Right lobe of liver (tissue), 6 donors: ENCODE measurements around the gene ITGA2. TPM values are rescaled to one million over a fixed set of nuclear protein-coding genes. Genes with fewer than 3 reads are reported as not detected.

Experiments used
- ATAC-seq, 4 donors: fragments of 200-7000 bp; cut with Tn5 transposase; one replicate each; pipeline ENCODE4 v1.9.1; 2020; ENCODE audit warnings: mild to moderate bottlenecking in 4 of 4, moderate library complexity in 4 of 4
- DNase-seq, 3 donors: peaks; one replicate each; pipeline ENCODE4 v3.0.0-alpha.2; 2020
- H3K27ac ChIP-seq, 3 donors: fragments of 200-600 bp; one replicate each; pipeline ENCODE4 v1.8.0; 2022
- H3K27me3 ChIP-seq, 2 donors: fragments of 200-600 bp; one replicate each; pipeline ENCODE4 v1.8.0; 2022
- H3K36me3 ChIP-seq, 4 donors: fragments of 200-600 bp; sonication (generic) in 1 of 4; one replicate each; pipeline versions ENCODE4 v1.5.1 to v1.8.0; 2017 to 2022; ENCODE audit warnings: control low read depth in 1 of 4
- H3K4me1 ChIP-seq, 4 donors: fragments of 200-600 bp; sonication (generic) in 1 of 4; one replicate each; pipeline versions ENCODE4 v1.5.1 to v1.8.0; 2017 to 2022; ENCODE audit warnings: control low read depth in 1 of 4
- H3K4me3 ChIP-seq, 3 donors: fragments of 200-600 bp; one replicate each; pipeline ENCODE4 v1.8.0; 2022
- H3K9me3 ChIP-seq, 4 donors: fragments of 200-600 bp; sonication (generic) in 1 of 4; one replicate each; pipeline versions ENCODE4 v1.5.1 to v1.8.0; 2017 to 2022; ENCODE audit warnings: control low read depth in 1 of 4
- POLR2A ChIP-seq: fragments of 450-650 bp; IDR thresholded peaks from one replicate; pipeline ENCODE4 v1.6.1; 2017; ENCODE audit warnings: antibody characterized with exemption, mild to moderate bottlenecking
- WGBS: methylation state at CpG from one replicate; pipeline ENCODE4 v1.1.6; 2018; ENCODE audit warnings: low coverage, low lambda C conversion rate; ENCODE audit not compliant: insufficient coverage; ENCODE audit errors: missing lambda C conversion rate; 5-methylcytosine and 5-hydroxymethylcytosine counted together
- intact Hi-C, 2 donors: fragments of 100-400 bp; cut with DNase I; formaldehyde crosslinking; loops; one replicate each; pipeline versions ENCODE4 v1.11.2 to v1.14.1; 2022
- total RNA-seq, 6 experiments: library from RNA; depleted of rRNA in 2 of 6; stranded (reverse); fragments of >200 nt in 2 of 6; fragmentation: NEBNext Ultra II Directional in 3 of 6; extraction: Animal tissue kit (Norgen Biotek cat#: 25700) in 3 of 6; gene quantifications; one replicate each; pipeline versions ENCODE4 v1.1.0 to v1.2.4, GENCODE V29; 2016 to 2023
- TF ChIP-seq, protein P1 (sequence below), 4 donors: fragments of 200-600 bp in 3 of 4; fragments of 450-650 bp in 1 of 4; IDR thresholded peaks; one replicate each; pipeline versions ENCODE4 v1.5.1 to v1.8.0; 2016 to 2022; ENCODE audit warnings: antibody characterized with exemption in 4 of 4, mild to moderate bottlenecking in 2 of 4
- donor health status: DM: no; HTN: yes; CAD: no.
- donor health status: DM: no; HTN: no; CAD: no.
- donor health status: DM: no; HTN: no; CAD: no.
- donor health status: DM: no; HTN: yes; CAD: no.
- donor health status: DM: no; HTN: yes; CAD: no.

Gene ITGA2
- total RNA-seq, 6 experiments from 2014 or later, result 0.11 to 1.6 (median 0.40) TPM

DNA sequence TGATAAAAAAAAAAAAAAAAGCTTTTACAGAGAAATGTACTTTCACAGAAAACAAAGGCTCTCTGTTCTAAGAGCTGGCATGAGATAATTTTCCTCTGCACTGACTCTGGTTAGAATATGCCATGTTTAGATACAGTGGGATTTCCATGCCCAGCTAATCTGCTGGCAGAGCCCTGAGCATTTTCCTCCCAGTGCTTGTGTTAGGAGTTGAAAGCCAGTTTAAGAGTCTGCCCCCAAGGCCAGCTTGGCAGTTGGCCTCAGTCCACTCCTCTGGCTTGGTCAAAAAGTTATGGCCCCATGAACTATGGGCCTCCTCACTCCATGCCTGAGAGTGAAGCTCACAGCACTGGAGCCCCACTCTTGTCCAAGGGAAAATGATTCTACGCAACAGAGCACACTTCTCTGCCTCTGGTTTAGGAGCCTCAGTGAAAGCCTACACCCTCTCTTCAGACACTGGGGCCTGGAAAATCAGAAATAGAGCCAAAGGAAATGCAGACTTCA, 98.5 kb downstream of the ITGA2 start:
- Histone ChIP-seq H3K27ac (no peak overlapping the region), H3K36me3 (no peaks in the 10 kb centered on the region), H3K4me1 (no peaks in the 10 kb centered on the region), H3K9me3 (no peaks in the 10 kb centered on the region), H3K4me3 (no peak overlapping the region), H3K27me3 (no peaks in the 10 kb centered on the region)
- 44% methylated on average over 1 of the region's 1 CpG for WGBS
- DNase-seq, result no peak
- intact Hi-C loops, result loop anchor here in 1 of 2 donors (10.0 kb wide), 1 partner anchor 143 kb away; no protein-coding TSS in a partner anchor
- TF ChIP-seq, protein P1, sequence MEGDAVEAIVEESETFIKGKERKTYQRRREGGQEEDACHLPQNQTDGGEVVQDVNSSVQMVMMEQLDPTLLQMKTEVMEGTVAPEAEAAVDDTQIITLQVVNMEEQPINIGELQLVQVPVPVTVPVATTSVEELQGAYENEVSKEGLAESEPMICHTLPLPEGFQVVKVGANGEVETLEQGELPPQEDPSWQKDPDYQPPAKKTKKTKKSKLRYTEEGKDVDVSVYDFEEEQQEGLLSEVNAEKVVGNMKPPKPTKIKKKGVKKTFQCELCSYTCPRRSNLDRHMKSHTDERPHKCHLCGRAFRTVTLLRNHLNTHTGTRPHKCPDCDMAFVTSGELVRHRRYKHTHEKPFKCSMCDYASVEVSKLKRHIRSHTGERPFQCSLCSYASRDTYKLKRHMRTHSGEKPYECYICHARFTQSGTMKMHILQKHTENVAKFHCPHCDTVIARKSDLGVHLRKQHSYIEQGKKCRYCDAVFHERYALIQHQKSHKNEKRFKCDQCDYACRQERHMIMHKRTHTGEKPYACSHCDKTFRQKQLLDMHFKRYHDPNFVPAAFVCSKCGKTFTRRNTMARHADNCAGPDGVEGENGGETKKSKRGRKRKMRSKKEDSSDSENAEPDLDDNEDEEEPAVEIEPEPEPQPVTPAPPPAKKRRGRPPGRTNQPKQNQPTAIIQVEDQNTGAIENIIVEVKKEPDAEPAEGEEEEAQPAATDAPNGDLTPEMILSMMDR (IDR thresholded peaks at IDR 0.05), result no peak
- no peak for TF ChIP-seq POLR2A
- no peak for ATAC-seq

DNA sequence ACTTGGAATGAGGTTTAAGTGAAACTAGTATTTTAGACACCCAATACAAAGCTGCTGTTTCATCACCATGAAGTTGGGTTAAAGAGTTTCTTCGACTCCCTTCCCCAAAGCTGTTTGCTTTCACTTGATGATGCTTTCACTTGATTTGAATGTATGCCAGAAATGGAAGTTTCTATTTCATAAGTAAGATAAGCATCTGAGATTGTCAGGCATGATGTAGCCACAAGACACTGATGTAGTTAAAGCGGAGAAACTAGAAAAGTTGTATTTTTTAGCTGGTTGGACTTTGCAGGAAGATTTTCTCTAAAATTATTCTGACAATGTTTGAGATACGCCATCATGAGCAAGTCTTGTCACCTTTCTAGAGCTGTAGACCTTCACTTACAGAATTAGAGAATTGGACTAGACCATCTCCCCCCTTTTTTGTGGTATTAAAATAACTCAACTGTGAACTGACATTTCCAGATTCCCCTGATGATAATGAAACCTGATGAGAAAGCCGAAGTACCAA, 100.4 kb downstream of the ITGA2 start:
- H3K4me1 ChIP-seq, result no peaks in the 10 kb centered on the region
- H3K27me3 ChIP-seq, result no peaks in the 10 kb centered on the region
- 72% methylated on average over 4 of the region's 4 CpGs for WGBS
- intact Hi-C loops, result loop anchor here in 1 of 2 donors (10.0 kb wide), 1 partner anchor 145 kb away; no protein-coding TSS in a partner anchor
- H3K27ac ChIP-seq, result no peak overlapping the region
- TF ChIP-seq POLR2A, result no peak
- TF ChIP-seq, protein P1 (IDR thresholded peaks at IDR 0.05), result no peak
- no peak overlapping the region for H3K4me3 ChIP-seq
- no peaks in the 10 kb centered on the region for H3K9me3 ChIP-seq
- ATAC-seq (no peak), DNase-seq (no peak)
- no peaks in the 10 kb centered on the region for H3K36me3 ChIP-seq

DNA sequence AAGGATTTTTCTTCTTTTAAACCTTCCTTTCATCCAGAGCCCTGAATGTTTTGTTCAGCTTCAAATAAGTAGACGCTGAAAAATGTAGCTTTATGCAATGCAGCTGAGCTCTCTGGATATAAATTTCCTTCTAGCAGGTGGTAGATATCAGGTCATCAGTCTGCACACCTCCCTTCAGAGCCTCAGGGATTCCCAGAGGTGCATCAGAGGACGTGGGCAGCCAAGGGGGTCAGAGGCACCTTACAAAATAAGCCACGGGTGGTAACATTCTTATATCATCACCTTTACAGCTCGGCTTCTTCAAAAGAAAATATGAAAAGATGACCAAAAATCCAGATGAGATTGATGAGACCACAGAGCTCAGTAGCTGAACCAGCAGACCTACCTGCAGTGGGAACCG, 101.1 kb downstream of the ITGA2 start:
- intact Hi-C loops, result no loop called here
- Histone ChIP-seq H3K4me1 (no peaks in the 10 kb centered on the region), H3K27me3 (no peaks in the 10 kb centered on the region), H3K27ac (no peak overlapping the region), H3K36me3 (no peaks in the 10 kb centered on the region), H3K9me3 (no peaks in the 10 kb centered on the region), H3K4me3 (no peak overlapping the region)
- DNase-seq (no peak), ATAC-seq (no peak)
- WGBS, result 74% methylated on average over 4 of the region's 5 CpGs
- TF ChIP-seq POLR2A, result no peak
- TF ChIP-seq, protein P1 (IDR thresholded peaks at IDR 0.05), result no peak

DNA sequence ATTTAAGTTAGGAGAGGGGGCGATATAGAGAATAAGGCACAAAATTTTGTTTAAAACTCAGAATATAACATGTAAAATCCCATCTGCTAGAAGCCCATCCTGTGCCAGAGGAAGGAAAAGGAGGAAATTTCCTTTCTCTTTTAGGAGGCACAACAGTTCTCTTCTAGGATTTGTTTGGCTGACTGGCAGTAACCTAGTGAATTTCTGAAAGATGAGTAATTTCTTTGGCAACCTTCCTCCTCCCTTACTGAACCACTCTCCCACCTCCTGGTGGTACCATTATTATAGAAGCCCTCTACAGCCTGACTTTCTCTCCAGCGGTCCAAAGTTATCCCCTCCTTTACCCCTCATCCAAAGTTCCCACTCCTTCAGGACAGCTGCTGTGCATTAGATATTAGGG, 102.1 kb downstream of the ITGA2 start:
- intact Hi-C loops, result no loop called here
- peak in 1 of 4 donors; percentile 77 for ATAC-seq
- TF ChIP-seq POLR2A, result no peak
- TF ChIP-seq, protein P1 (IDR thresholded peaks at IDR 0.05), result no peak
- H3K27ac ChIP-seq, result no peak overlapping the region
- WGBS, result 82% methylated on average over 2 of the region's 2 CpGs
- no peaks in the 10 kb centered on the region for H3K27me3 ChIP-seq
- H3K4me1 ChIP-seq, result no peaks in the 10 kb centered on the region
- no peaks in the 10 kb centered on the region for H3K9me3 ChIP-seq
- no peak overlapping the region for H3K4me3 ChIP-seq
- no peak for DNase-seq
- no peaks in the 10 kb centered on the region for H3K36me3 ChIP-seq
